ENCODE measurements around the gene MOGAT2.

MOGAT2 gene

GRCh38 chr11:75757651-75758050, 40.0 kb downstream of the MOGAT2 start:
- no peak for TF ChIP-seq JUND (IDR thresholded peaks at IDR 0.05; ENCODE audit: low read depth)
- in situ Hi-C loops (cut with HindIII; ENCODE audit: low pct_unique_long_range_greater_than_20kb, low sequenced_read_pairs): no loop called here
- no peak for DNase-seq (ENCODE audit: low read depth in 1 of 2, low spot score in 1 of 2)

- DNase-seq (ENCODE audit: low read depth in 1 of 2, low spot score in 1 of 2): no peak
- no peak for TF ChIP-seq JUND (IDR thresholded peaks at IDR 0.05; ENCODE audit: low read depth)
- in situ Hi-C loops (cut with HindIII; ENCODE audit: low pct_unique_long_range_greater_than_20kb, low sequenced_read_pairs): no loop called here
Observed at GRCh38 chr11:75759832-75760231, 42.2 kb downstream of the MOGAT2 start.

- no peak for DNase-seq (ENCODE audit: low read depth in 1 of 2, low spot score in 1 of 2)
- TF ChIP-seq JUND (IDR thresholded peaks at IDR 0.05; ENCODE audit: low read depth): no peak
- in situ Hi-C loops (cut with HindIII; ENCODE audit: low pct_unique_long_range_greater_than_20kb, low sequenced_read_pairs): no loop called here
Observed at GRCh38 chr11:75760243-75760642, 42.6 kb downstream of the MOGAT2 start.

- no peak for TF ChIP-seq JUND (IDR thresholded peaks at IDR 0.05; ENCODE audit: low read depth)
- DNase-seq (ENCODE audit: low read depth in 1 of 2, low spot score in 1 of 2): no peak
- in situ Hi-C loops (cut with HindIII; ENCODE audit: low pct_unique_long_range_greater_than_20kb, low sequenced_read_pairs): no loop called here
Observed at GRCh38 chr11:75760710-75761493, 43.3 kb downstream of the MOGAT2 start.

GRCh38 chr11:75762158-75762557, 44.5 kb downstream of the MOGAT2 start:
- in situ Hi-C loops (cut with HindIII; ENCODE audit: low pct_unique_long_range_greater_than_20kb, low sequenced_read_pairs): no loop called here
- no peak for DNase-seq (ENCODE audit: low read depth in 1 of 2, low spot score in 1 of 2)
- TF ChIP-seq JUND (IDR thresholded peaks at IDR 0.05; ENCODE audit: low read depth): no peak

- TF ChIP-seq JUND (IDR thresholded peaks at IDR 0.05; ENCODE audit: low read depth): no peak
- peak in 1 of 2 experiments; percentile 32 for DNase-seq (ENCODE audit: low read depth in 1 of 2, low spot score in 1 of 2)
- in situ Hi-C loops (cut with HindIII; ENCODE audit: low pct_unique_long_range_greater_than_20kb, low sequenced_read_pairs): no loop called here
Observed at GRCh38 chr11:75762885-75763284, 45.2 kb downstream of the MOGAT2 start.

GRCh38 chr11:75763846-75764245, 46.2 kb downstream of the MOGAT2 start:
- in situ Hi-C loops (cut with HindIII; ENCODE audit: low pct_unique_long_range_greater_than_20kb, low sequenced_read_pairs): no loop called here
- DNase-seq (ENCODE audit: low read depth in 1 of 2, low spot score in 1 of 2): no peak
- no peak for TF ChIP-seq JUND (IDR thresholded peaks at IDR 0.05; ENCODE audit: low read depth)

GRCh38 chr11:75765116-75765515, 47.5 kb downstream of the MOGAT2 start:
- no peak for TF ChIP-seq JUND (IDR thresholded peaks at IDR 0.05; ENCODE audit: low read depth)
- in situ Hi-C loops (cut with HindIII; ENCODE audit: low pct_unique_long_range_greater_than_20kb, low sequenced_read_pairs): no loop called here
- DNase-seq (ENCODE audit: low read depth in 1 of 2, low spot score in 1 of 2): no peak

- in situ Hi-C loops (cut with HindIII; ENCODE audit: low pct_unique_long_range_greater_than_20kb, low sequenced_read_pairs): no loop called here
- no peak for DNase-seq (ENCODE audit: low read depth in 1 of 2, low spot score in 1 of 2)
- no peak for TF ChIP-seq JUND (IDR thresholded peaks at IDR 0.05; ENCODE audit: low read depth)
Observed at GRCh38 chr11:75766443-75767227, 49.0 kb downstream of the MOGAT2 start.

- DNase-seq (ENCODE audit: low read depth in 1 of 2, low spot score in 1 of 2): no peak
- TF ChIP-seq JUND (IDR thresholded peaks at IDR 0.05; ENCODE audit: low read depth): no peak
- in situ Hi-C loops (cut with HindIII; ENCODE audit: low pct_unique_long_range_greater_than_20kb, low sequenced_read_pairs): no loop called here
Observed at GRCh38 chr11:75767228-75767572, 49.6 kb downstream of the MOGAT2 start.

GRCh38 chr11:75767793-75768111, 50.1 kb downstream of the MOGAT2 start:
- in situ Hi-C loops (cut with HindIII; ENCODE audit: low pct_unique_long_range_greater_than_20kb, low sequenced_read_pairs): no loop called here
- no peak for DNase-seq (ENCODE audit: low read depth in 1 of 2, low spot score in 1 of 2)
- TF ChIP-seq JUND (IDR thresholded peaks at IDR 0.05; ENCODE audit: low read depth): no peak

- no peak for TF ChIP-seq JUND (IDR thresholded peaks at IDR 0.05; ENCODE audit: low read depth)
Observed at GRCh38 chr11:75768112-75768908, 50.7 kb downstream of the MOGAT2 start, which contains the start of gene DGAT2. Gene DGAT2, plus strand, starts transcription at chr11:75768778. Its CDS starts 214 bp downstream, at chr11:75768992.

More at GRCh38 chr11:75768112-75768908, 50.7 kb downstream of the MOGAT2 start, which contains the start of gene DGAT2:
- in situ Hi-C loops (cut with HindIII; ENCODE audit: low pct_unique_long_range_greater_than_20kb, low sequenced_read_pairs): no loop called here
- peak; percentile 80 to 87 for DNase-seq (ENCODE audit: low read depth in 1 of 2, low spot score in 1 of 2)
